HUES6 (cell line): ENCODE measurements around the gene KLF18.

ENCODE experiments used
- H3K27ac ChIP-seq: 2 replicates; pipeline ENCODE4 v1.7.0; 2013; ENCODE audit warnings: low read depth, mild to moderate bottlenecking, low read length, inconsistent platforms
- H3K27me3 ChIP-seq: 2 replicates; pipeline ENCODE4 v1.6.1; 2013; ENCODE audit warnings: low read length; ENCODE audit not compliant: control insufficient read depth, insufficient read depth
- H3K36me3 ChIP-seq: 2 replicates; pipeline ENCODE4 v1.6.1; 2013; ENCODE audit warnings: low read length; ENCODE audit not compliant: control insufficient read depth, insufficient read depth
- H3K4me1 ChIP-seq: 2 replicates; pipeline ENCODE4 v1.6.1; 2013; ENCODE audit warnings: low read length; ENCODE audit not compliant: control insufficient read depth, insufficient read depth
- H3K4me3 ChIP-seq: 2 replicates; pipeline ENCODE4 v1.5.1; 2013; ENCODE audit warnings: low read depth, low read length
- H3K9ac ChIP-seq: one replicate; pipeline ENCODE4 v1.6.1; 2013; ENCODE audit warnings: mild to moderate bottlenecking, low read length
- H3K9me3 ChIP-seq: 2 replicates; pipeline ENCODE4 v1.6.1; 2013; ENCODE audit warnings: low read depth, low read length; ENCODE audit not compliant: control insufficient read depth, insufficient read depth

The KLF18 gene

DNA sequence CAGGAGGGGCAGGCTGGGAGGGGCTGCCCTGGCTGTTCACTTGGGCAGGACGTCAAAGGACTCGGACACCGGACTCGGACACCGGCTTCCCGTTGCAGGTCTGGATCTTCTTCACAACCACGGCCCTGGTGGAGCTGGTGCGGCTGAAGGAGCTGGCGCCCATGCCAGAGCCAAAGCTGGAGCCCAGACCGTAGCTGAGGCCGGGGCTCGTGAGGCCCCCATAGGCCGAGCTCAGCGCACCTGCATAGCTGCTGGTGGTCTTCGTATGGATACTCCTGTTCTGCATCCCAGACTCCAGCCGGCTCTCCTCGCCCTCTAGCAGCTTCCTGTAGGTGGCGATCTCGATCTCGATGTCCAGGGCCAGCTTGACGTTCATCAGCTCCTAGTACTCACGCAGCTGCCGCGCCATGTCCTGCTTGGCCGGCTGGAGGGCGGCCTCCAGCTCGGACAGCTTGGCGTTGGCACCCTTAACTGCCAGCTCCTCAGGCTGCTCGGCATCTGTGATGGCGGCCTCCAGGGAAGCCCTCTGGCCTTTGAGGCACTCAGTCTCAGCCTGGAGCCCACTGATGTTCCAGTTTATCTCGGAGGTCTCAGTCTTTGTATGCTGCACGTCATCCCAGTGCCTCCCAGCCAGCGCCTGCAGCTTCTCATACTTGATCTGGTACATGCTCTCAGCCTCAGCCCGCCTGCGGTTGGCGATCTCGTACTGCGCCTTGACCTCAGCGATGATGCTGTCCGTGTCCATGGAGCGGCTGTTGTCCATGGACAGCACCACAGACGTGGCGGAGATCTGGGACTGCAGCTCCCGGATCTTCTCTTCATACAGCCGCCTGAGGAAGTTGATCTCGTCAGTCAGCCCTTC is 37.9 kb downstream of the KLF18 start:
- Histone ChIP-seq H3K9me3 (no peaks in the 10 kb centered on the region), H3K9ac (no peak overlapping the region), H3K27ac (no peak overlapping the region), H3K4me1 (peaks cover 10% of the 10 kb centered on the region; the same call in 1 of the 2 replicates), H3K27me3 (no peaks in the 10 kb centered on the region), H3K36me3 (no peaks in the 10 kb centered on the region), H3K4me3 (no peak overlapping the region)

DNA sequence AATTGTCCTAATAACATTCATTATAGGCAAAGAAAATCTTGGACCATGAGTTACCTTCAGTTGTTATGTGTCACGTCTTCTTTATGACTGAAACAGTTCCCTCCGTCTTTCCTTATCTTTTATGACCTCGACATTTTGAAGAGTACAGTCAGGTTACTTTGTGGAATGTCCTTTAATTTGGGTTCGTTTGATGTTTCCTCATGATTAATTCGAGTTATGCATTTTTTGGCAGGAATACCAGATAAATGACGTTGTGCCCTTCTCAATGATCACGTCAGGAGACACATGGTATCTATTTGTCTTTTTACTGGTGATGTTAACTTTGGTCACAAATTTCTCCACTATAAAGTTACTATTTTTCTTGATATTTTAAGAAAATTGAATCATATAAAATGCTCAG is 40.1 kb downstream of the KLF18 start:
- H3K27me3 ChIP-seq = no peaks in the 10 kb centered on the region
- H3K9me3 ChIP-seq = no peaks in the 10 kb centered on the region
- peaks cover 3% of the 10 kb centered on the region; the same call in 1 of the 2 replicates for H3K4me1 ChIP-seq
- no peak overlapping the region for H3K9ac ChIP-seq
- no peak overlapping the region for H3K27ac ChIP-seq
- H3K4me3 ChIP-seq = no peak overlapping the region
- H3K36me3 ChIP-seq = no peaks in the 10 kb centered on the region

DNA sequence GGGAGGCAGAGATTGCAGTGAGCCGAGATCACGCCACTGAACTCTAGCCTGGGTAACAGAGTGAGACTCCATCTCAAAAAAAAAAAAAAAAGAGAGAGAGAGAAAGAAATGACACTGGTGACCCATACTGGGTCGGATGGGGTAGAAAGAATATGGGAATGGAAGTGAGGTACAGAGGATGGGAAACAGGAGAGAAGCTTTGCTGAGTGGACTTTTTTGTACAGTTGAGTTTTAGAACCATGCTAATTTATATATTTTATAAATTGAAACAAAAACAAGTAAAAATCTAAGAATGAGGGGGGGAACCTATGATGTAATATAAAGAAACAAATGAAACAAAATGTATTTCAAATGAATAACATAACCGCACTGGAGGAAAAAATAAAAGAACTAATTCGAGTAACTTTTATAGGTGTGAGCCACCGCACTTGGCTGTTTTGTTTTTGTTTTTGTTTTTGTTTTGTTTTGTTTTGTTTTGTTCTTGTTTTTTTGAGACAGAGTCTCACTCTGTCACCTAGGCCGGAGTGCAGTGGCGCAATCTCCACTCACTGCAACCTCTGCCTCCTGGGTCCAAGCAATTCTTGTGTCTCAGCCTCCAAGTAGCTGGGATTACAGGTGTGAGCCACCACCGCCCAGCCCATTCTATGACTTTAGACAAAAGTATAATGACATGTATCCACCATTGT is 41.1 kb downstream of the KLF18 start:
- no peaks in the 10 kb centered on the region for H3K27me3 ChIP-seq
- H3K36me3 ChIP-seq = no peaks in the 10 kb centered on the region
- no peak overlapping the region for H3K9ac ChIP-seq
- no peaks in the 10 kb centered on the region for H3K9me3 ChIP-seq
- H3K4me3 ChIP-seq = no peak overlapping the region
- no peaks in the 10 kb centered on the region for H3K4me1 ChIP-seq
- no peak overlapping the region for H3K27ac ChIP-seq

DNA sequence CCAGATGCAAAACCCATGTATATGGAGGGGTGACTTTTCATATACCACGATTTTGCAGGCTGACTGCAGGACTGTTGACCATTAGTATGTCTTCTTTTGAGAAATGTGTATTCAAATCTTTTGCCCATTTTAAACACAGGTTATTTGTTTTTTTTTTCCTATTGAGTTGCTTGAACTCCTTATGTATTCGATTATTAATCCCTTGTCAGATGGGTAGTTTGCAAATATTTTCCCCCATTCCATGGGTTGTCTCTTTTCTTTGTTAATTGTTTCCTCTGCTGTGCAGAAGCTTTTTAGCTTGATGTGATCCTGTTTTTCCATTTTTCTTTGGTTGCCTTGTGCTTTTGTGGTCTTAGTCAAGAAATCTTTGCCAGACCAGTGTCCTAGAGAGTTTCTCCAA is 47.4 kb downstream of the KLF18 start:
- no peaks in the 10 kb centered on the region for H3K9me3 ChIP-seq
- H3K4me3 ChIP-seq = no peak overlapping the region
- no peak overlapping the region for H3K27ac ChIP-seq
- H3K27me3 ChIP-seq = no peaks in the 10 kb centered on the region
- no peaks in the 10 kb centered on the region for H3K36me3 ChIP-seq
- peaks cover 15% of the 10 kb centered on the region for H3K4me1 ChIP-seq
- H3K9ac ChIP-seq = no peak overlapping the region

DNA sequence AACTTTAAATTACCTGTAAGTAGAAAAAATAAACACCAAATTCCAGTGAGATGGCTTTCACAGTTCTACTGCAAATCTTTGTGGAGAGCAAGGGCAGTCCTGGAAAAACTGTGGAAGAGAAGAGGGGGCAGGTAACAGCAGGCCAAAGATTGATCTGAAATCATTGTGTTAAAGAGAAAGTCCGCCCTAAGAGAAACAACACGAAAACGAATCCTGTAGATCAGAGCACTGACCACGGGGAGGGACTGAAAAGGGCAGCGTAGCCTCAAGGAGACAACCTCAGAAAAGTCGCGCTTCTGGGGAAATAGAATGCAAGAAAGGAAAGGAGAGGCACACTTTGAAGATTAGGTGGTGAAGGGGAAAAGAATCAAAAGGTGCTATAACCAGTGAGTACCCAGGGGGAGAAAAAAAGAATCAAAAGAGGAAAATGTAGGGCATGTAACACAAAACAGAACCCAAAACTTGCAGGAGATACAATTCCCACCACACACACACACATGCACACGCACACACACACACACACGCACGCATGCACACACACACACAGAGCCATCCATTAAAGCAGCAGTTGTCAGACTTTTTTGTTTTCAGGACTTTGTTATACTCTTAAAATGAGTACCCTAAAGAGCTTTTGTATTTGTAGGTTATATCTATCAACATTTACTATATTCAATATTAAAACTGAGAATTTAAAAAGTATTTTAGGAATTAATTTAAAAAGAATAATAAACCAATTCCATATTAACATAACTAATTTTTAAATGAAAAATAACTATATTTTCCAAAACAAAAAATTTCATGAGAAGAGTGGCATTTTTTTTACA is 50.8 kb downstream of the KLF18 start:
- H3K9ac ChIP-seq = no peak overlapping the region
- no peaks in the 10 kb centered on the region for H3K9me3 ChIP-seq
- no peak overlapping the region for H3K27ac ChIP-seq
- H3K27me3 ChIP-seq = no peaks in the 10 kb centered on the region
- H3K4me3 ChIP-seq = no peak overlapping the region
- peaks cover 24% of the 10 kb centered on the region for H3K4me1 ChIP-seq
- H3K36me3 ChIP-seq = no peaks in the 10 kb centered on the region

DNA sequence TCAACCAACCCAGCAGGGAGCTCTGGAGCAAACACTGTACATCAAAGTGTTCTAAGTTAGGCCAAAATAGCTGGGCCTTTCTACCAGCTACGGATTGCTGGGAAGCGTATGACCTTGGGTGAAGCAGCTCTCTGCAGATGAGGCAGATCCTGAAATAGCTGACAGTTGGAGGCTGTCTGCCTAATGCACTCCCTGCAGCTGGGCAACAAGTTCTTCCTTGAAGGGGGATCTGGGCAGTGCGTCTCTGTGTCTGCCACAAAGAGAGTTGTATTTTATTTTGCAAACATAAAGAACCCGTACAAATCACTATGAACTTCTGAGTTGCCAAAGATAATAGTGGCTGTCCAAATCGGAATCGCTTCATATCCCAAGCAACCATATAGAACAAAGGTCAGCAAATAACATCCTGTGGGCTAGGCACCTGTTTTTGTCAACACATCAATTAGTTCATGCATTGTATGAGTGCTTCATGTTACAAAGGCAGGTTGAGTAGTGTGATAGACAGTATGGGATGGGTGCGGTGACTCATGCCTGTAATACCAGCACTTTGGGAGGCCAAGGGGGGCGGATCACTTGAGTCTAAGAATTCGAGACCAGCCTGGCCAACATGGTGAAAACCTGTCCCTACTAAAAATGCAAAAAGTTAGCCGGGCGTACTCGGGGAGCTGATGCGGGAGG is 51.9 kb downstream of the KLF18 start:
- Histone ChIP-seq H3K4me1 (peaks cover 24% of the 10 kb centered on the region), H3K36me3 (no peaks in the 10 kb centered on the region), H3K9me3 (no peaks in the 10 kb centered on the region), H3K27me3 (no peaks in the 10 kb centered on the region), H3K27ac (no peak overlapping the region), H3K9ac (peak overlapping the region; percentile 15), H3K4me3 (no peak overlapping the region; the same call in 1 of the 2 replicates)
